OCI-LY7 (cell line): Measurements from ENCODE around the gene NHLH2. TPM values are rescaled to one million over a fixed set of nuclear protein-coding genes. Genes with fewer than 3 reads are reported as not detected.
A peak's percentile ranks its signal among the peaks of the same experiment; 100 is the strongest.

Experiments
- BruUV-seq: library from RNA; stranded (reverse); fragments of 400-500 nt; replicated peaks from 2 replicates; lab custom pipeline; 2021; lab: Mats Ljungman, UMichigan
- CTCF ChIA-PET: fragments of 300-600 bp; sonication (Branson Sonifier 250); formaldehyde crosslinking; loops from one replicate; lab custom pipeline; 2022; ENCODE audit warnings: antibody characterized with exemption; ENCODE audit not compliant: unreplicated experiment; lab: Charles Lee
- POLR2A ChIA-PET: fragments of 300-600 bp; sonication (Branson Sonifier 250); formaldehyde crosslinking; loops from one replicate; lab custom pipeline; 2022; ENCODE audit warnings: antibody characterized with exemption; lab: Charles Lee
- DNase-seq: peaks from one replicate; pipeline ENCODE4 v3.0.0-alpha.2; 2015; ENCODE audit warnings: low spot score
- H2AFZ ChIP-seq: fragments of 200-600 bp; sonication (generic), shearing (Covaris generic); 2 replicates; pipeline ENCODE4 v1.6.1; 2014; ENCODE audit warnings: mild to moderate bottlenecking, antibody characterized with exemption, low read length, moderate library complexity
- H3K27ac ChIP-seq: fragments of 200-600 bp; sonication (generic); 2 replicates; pipeline ENCODE4 v1.5.1; 2014; ENCODE audit warnings: mixed run types, low read depth, mild to moderate bottlenecking, moderate library complexity, low read length, inconsistent platforms; ENCODE audit not compliant: poor library complexity, severe bottlenecking
- H3K36me3 ChIP-seq: fragments of 200-600 bp; sonication (generic); 2 replicates; pipeline ENCODE4 v1.6.1; 2014; ENCODE audit warnings: mild to moderate bottlenecking, antibody characterized with exemption, low read length, moderate library complexity, mixed read lengths; ENCODE audit not compliant: insufficient read depth
- H3K4me1 ChIP-seq: fragments of 200-600 bp; sonication (generic); 2 replicates; pipeline ENCODE4 v1.5.1; 2014; ENCODE audit warnings: mild to moderate bottlenecking, low read length; ENCODE audit not compliant: insufficient read depth, poor library complexity, severe bottlenecking
- H3K4me2 ChIP-seq: fragments of 200-600 bp; sonication (generic); 2 replicates; pipeline ENCODE4 v1.6.1; 2014; ENCODE audit warnings: mild to moderate bottlenecking, low read length
- H3K4me3 ChIP-seq: fragments of 200-600 bp; sonication (generic); 2 replicates; pipeline ENCODE4 v1.5.1; 2014; ENCODE audit warnings: mild to moderate bottlenecking, low read depth, low read length; ENCODE audit not compliant: poor library complexity, severe bottlenecking
- H3K79me2 ChIP-seq: fragments of 200-600 bp; sonication (generic); 2 replicates; pipeline ENCODE4 v1.6.1; 2016; ENCODE audit warnings: low read depth, mild to moderate bottlenecking, low read length, moderate library complexity, mixed read lengths; ENCODE audit not compliant: insufficient read depth
- H3K9me2 ChIP-seq: fragments of 200-600 bp; sonication (generic); 2 replicates; pipeline ENCODE4 v1.6.1; 2016; ENCODE audit warnings: mild to moderate bottlenecking, low read length, mixed read lengths; ENCODE audit not compliant: insufficient read depth
- H3K9me3 ChIP-seq: fragments of 200-600 bp; sonication (generic); 2 replicates; pipeline ENCODE4 v1.6.1; 2014; ENCODE audit warnings: mild to moderate bottlenecking, mixed run types, low read length, mixed read lengths
- H4K20me1 ChIP-seq: fragments of 200-600 bp; sonication (generic); 2 replicates; pipeline ENCODE4 v1.6.1; 2014; ENCODE audit warnings: mild to moderate bottlenecking, antibody characterized with exemption, low read length, moderate library complexity, mixed read lengths; ENCODE audit not compliant: insufficient read depth
- EZH2phosphoT487 ChIP-seq: fragments of 200-600 bp; sonication (generic); IDR thresholded peaks from 2 replicates; pipeline ENCODE4 v1.6.1; 2018; ENCODE audit warnings: low read depth, borderline replicate concordance, mild to moderate bottlenecking, mixed run types, antibody characterized with exemption, low read length, moderate library complexity, mixed read lengths
- intact Hi-C: fragments of 100-400 bp; cut with micrococcal nuclease; formaldehyde crosslinking; loops from one replicate; pipeline ENCODE4 v1.10.0; 2022; ENCODE audit not compliant: unreplicated experiment
- total RNA-seq, 2 experiments: library from RNA; depleted of rRNA in 1 of 2; stranded (reverse); fragments of >200 nt in 1 of 2; shearing (Covaris generic) in 1 of 2; gene quantifications; 2 replicates each; pipeline ENCODE4 v1.2.3, GENCODE V29; 2014 to 2022
- TF ChIP-seq, protein P1 (sequence below): fragments of 200-600 bp; sonication (generic); conservative IDR thresholded peaks from 2 replicates; pipeline ENCODE4 v1.5.1; 2014; ENCODE audit warnings: mild to moderate bottlenecking, antibody characterized with exemption, low read length, moderate library complexity, mixed read lengths

The NHLH2 gene
- total RNA-seq, 2 experiments from 2014 or later = not detected

DNA sequence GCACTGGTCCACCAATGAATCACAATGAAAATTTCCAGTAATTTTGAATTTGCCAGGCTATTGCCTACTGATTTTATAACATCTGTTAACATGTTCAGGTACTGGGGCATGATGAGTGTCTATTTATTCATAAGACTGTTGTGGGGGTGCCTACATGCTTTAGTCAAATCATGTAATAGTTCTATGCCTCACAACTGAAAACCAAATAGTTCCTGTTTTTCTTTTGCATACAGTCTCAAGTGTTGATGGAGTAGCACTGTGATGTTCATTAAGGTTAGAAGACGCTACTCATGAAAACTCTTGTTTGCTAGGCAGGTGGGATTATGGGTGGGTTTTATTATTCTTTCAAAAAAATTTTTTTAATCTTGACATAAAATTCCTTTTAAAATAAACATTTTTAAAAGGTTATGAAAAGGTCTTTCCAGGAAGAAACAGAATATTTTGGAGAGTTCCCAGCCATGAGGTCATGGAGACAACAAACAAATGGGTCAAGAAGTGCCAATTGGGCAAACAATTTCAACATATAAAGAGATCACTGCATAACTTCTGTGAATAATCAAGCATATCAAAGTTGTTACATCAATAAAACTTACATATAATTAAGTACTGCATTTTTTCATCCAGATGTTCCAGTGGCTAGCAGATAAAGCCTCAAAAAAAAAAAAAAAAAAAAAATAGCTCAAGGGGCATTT, 40.2 kb upstream of the NHLH2 start:
- no peak for DNase-seq
- Histone ChIP-seq H3K4me2 (no peak overlapping the region), H3K79me2 (no peaks in the 10 kb centered on the region), H4K20me1 (no peaks in the 10 kb centered on the region), H3K36me3 (no peaks in the 10 kb centered on the region), H2AFZ (no peak overlapping the region), H3K9me2 (no peaks in the 10 kb centered on the region), H3K9me3 (no peaks in the 10 kb centered on the region), H3K27ac (no peak overlapping the region), H3K4me3 (no peak overlapping the region), H3K4me1 (no peaks in the 10 kb centered on the region)
- ChIA-PET CTCF (no interaction called here), POLR2A (interaction anchor here (0.6 kb wide), 1 partner anchor 1303 kb away, joined by 4 read pairs; no protein-coding TSS in a partner anchor)
- intact Hi-C loops = no loop called here
- TF ChIP-seq EZH2phosphoT487 = no peak
- TF ChIP-seq, protein P1, sequence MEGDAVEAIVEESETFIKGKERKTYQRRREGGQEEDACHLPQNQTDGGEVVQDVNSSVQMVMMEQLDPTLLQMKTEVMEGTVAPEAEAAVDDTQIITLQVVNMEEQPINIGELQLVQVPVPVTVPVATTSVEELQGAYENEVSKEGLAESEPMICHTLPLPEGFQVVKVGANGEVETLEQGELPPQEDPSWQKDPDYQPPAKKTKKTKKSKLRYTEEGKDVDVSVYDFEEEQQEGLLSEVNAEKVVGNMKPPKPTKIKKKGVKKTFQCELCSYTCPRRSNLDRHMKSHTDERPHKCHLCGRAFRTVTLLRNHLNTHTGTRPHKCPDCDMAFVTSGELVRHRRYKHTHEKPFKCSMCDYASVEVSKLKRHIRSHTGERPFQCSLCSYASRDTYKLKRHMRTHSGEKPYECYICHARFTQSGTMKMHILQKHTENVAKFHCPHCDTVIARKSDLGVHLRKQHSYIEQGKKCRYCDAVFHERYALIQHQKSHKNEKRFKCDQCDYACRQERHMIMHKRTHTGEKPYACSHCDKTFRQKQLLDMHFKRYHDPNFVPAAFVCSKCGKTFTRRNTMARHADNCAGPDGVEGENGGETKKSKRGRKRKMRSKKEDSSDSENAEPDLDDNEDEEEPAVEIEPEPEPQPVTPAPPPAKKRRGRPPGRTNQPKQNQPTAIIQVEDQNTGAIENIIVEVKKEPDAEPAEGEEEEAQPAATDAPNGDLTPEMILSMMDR = no peak
- BruUV-seq = no TSS peak

DNA sequence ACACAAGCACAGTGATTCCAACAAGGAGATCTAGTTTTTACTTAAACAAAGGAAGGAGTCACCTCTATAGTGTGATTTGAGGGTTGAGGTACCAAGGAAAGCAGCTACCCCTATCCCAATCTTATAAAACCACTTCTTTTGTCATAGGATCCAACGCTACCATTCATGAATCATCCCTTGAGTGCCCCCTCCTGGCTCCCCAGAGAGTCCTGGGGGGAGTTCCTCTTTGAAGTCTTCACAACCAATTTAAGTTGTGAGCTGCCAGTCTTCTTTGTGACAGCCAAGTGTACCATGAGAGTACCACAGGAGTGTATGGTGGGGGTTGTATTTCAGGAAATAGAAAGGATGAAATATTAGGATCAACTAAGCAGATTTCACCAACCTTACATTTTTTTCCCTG, 39.1 kb upstream of the NHLH2 start:
- ChIA-PET CTCF (no interaction called here), POLR2A (interaction anchor here (0.6 kb wide), 1 partner anchor 1161 kb away, joined by 3 read pairs; no protein-coding TSS in a partner anchor)
- no peaks in the 10 kb centered on the region for H3K4me1 ChIP-seq
- no peak overlapping the region for H2AFZ ChIP-seq
- no peaks in the 10 kb centered on the region for H3K9me3 ChIP-seq
- TF ChIP-seq EZH2phosphoT487 = no peak
- TF ChIP-seq, protein P1 = 0 out of 2 replicates have a peak, but pooled peaks have one; percentile 21
- H3K9me2 ChIP-seq = no peaks in the 10 kb centered on the region
- BruUV-seq = no TSS peak
- no peak for DNase-seq
- H4K20me1 ChIP-seq = no peaks in the 10 kb centered on the region
- intact Hi-C loops = no loop called here
- H3K79me2 ChIP-seq = no peaks in the 10 kb centered on the region
- no peak overlapping the region for H3K4me2 ChIP-seq
- H3K36me3 ChIP-seq = no peaks in the 10 kb centered on the region
- no peak overlapping the region for H3K27ac ChIP-seq
- H3K4me3 ChIP-seq = no peak overlapping the region

DNA sequence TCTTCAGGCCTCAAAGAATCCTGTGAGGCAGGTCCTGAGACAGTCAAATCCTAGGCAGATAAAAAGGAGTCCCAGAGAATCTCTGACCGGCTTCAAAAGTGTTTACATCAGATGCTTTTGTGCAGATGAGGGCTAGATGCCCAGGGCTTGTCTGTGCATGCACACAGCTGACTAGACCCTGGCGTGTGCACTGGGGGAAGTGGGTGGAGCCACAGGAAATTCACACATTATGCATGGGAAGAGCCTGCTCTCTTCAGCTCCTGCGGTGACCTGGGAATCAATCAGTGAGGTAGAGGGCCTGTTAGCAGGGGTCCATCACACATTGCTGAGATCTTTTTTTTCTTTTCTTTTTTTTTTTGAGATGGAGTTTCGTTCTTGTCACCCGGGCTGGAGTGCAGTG, 36.6 kb upstream of the NHLH2 start:
- no peaks in the 10 kb centered on the region for H3K9me2 ChIP-seq
- no peaks in the 10 kb centered on the region for H3K36me3 ChIP-seq
- CTCF ChIA-PET = interaction anchor here (0.5 kb wide), 1 partner anchor 333 kb away, joined by 4 read pairs; no protein-coding TSS in a partner anchor
- no peak overlapping the region for H3K27ac ChIP-seq
- no peak for DNase-seq
- no TSS peak for BruUV-seq
- H4K20me1 ChIP-seq = no peaks in the 10 kb centered on the region
- intact Hi-C loops = no loop called here
- H3K4me1 ChIP-seq = no peaks in the 10 kb centered on the region
- H3K79me2 ChIP-seq = no peaks in the 10 kb centered on the region
- H3K4me2 ChIP-seq = no peak overlapping the region
- H3K9me3 ChIP-seq = no peaks in the 10 kb centered on the region
- H2AFZ ChIP-seq = no peak overlapping the region
- H3K4me3 ChIP-seq = no peak overlapping the region
- POLR2A ChIA-PET = interaction anchor here (0.8 kb wide), 1 partner anchor 47 kb away, joined by 3 read pairs; no protein-coding TSS in a partner anchor
- TF ChIP-seq, protein P1 = no peak
- TF ChIP-seq EZH2phosphoT487 = no peak
